Transverse colon (tissue), 4 donors: ENCODE results near the gene OPA1.

Experiments used
- CTCF ChIP-seq, 5 experiments: fragments of 200-600 bp in 3 of 5; fragments of 450-650 bp in 2 of 5; sonication (generic) in 3 of 5; IDR thresholded peaks; 1 replicate in 2 of 5; 2 replicates in 3 of 5; pipeline ENCODE4 v1.5.1; 2016 to 2017; ENCODE audit warnings: antibody characterized with exemption in 5 of 5, inconsistent platforms in 3 of 5, mild to moderate bottlenecking in 2 of 5, moderate library complexity in 1 of 5
- POLR2A ChIP-seq: fragments of 450-650 bp; IDR thresholded peaks from one replicate; pipeline ENCODE4 v1.6.1; 2016; ENCODE audit warnings: antibody characterized with exemption, mild to moderate bottlenecking, moderate library complexity
- POLR2AphosphoS5 ChIP-seq, 3 donors: sonication (generic); formaldehyde crosslinking; IDR thresholded peaks; one replicate each; pipeline ENCODE4 v1.6.1; 2016; ENCODE audit warnings: antibody characterized with exemption in 3 of 3

GRCh38 chr3:193731656-193732055, 138.6 kb downstream of the OPA1 start:
- no peak for TF ChIP-seq POLR2AphosphoS5 (IDR thresholded peaks at IDR 0.05)
- TF ChIP-seq POLR2A: no peak
- no peak for TF ChIP-seq CTCF (IDR thresholded peaks at IDR 0.05)
